NCI-H510A (cell line): ENCODE data around the gene COPE.

ENCODE experiments used
- DNase-seq: peaks from one replicate; lab custom pipeline; 2025; lab: John Stamatoyannopoulos, UW

Gene COPE

DNA sequence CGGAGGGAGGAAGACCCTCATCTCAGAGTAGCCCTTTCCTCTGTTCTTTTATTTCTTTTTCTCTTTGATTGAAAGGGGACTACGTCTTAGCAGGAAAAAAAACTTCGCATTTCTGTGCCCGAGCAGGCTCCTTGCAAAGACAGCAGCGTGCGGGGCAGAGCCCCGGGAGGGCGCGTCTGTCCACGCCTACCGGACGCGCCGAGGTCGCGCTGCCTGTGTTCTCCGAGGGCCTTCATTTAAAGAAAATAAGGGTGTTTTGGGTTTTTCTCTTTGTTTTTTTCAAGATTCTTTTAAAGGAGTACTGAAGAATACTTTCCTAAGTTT, 52.4 kb downstream of the COPE start:
- no peak for DNase-seq

DNA sequence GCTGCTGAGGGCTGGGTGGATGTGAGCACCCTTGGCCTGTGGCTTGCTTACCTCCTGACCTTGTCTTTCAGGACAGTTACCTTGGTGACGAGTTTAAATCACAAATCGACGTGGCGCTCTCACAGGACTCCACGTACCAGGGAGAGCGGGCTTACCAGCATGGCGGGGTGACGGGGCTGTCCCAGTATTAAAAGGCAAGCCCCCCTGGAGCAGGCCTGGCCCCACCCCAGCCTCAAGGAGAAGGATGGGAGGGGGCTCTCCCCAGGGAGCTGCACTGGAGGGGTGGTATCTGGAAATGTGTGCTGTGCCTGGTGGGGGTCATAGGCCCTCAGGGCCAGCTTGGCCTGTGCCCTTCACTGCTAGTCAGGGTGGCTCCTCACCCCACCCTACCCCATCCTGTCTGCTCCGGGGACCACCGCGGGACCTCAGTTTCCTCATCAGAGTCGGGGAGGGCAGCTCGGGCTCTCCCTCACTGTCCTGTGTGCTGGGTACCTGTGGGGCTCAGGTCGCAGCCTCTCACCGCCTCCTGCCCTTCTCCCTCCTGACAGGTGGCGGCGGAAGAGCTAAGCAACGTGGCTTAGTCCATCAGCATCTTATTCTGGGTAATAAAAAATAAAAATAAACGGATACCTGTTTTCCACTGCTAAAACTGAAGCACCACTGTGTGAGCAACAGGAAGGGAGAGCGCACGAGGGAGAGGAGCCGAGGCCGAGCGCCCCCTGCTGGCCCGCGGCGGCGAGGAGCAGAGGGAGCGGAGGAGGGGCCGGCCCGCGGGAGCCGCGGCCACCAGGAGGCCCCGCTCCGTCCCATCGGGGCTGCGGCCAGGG, 53.0 kb downstream of the COPE start:
- no peak for DNase-seq

DNA sequence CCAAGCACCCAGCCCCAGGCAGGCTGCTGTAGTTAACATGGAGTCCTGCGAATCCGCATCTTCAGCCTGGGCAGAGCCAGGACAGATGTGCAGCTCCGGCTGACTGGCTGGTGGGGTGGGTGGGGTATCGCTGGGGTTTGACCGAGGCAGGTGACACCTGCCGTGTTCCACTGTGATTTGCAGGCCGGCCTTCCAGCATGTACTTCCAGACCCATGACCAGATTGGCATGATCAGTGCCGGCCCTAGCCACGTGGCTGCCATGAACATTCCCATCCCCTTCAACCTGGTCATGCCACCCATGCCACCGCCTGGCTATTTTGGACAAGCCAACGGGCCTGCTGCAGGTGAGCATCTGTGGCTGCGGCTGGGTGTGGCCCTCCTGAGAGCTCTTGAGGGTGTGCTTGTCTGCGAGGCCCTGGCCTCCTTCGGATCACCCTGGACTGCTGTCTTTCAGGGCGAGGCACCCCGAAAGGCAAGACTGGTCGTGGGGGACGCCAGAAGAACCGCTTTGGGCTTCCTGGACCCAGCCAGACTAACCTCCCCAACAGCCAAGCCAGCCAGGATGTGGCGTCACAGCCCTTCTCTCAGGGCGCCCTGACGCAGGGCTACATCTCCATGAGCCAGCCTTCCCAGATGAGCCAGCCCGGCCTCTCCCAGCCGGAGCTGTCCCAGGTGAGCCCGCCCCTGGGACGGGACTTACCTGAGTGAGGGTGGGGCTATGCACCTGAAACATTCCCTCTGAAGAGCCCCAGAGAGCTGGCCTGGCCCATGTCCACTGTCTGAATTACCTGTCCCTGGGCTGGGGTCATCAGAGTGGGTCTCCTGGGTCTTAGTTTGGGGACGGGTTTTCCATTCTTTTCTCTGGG, 53.8 kb downstream of the COPE start:
- no peak for DNase-seq

DNA sequence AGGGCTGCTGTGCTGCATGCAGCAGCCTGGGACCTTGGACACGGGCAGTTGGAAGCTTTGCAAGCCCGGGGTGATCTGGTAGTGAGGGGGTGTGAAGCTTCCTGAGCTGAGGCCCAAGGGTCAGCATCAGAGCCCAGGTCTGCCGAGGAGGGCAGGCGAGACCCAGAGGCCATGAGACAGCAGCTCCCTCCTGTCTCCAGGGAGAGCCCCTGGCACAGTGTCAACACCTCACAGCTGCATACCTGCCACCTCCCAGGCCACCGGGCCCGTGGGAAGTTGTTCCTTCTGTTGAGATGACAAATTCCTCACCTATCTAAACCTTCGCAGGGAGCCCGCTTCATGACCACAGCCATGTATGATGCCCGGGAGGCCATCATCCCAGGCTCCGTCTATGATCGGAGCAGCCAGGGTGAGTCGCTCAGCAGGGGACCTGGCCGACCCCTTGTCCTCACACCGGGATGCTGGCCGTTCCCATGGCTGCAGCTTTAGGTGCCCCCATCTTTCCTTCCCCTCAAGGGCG, 55.3 kb downstream of the COPE start:
- DNase-seq = no peak

DNA sequence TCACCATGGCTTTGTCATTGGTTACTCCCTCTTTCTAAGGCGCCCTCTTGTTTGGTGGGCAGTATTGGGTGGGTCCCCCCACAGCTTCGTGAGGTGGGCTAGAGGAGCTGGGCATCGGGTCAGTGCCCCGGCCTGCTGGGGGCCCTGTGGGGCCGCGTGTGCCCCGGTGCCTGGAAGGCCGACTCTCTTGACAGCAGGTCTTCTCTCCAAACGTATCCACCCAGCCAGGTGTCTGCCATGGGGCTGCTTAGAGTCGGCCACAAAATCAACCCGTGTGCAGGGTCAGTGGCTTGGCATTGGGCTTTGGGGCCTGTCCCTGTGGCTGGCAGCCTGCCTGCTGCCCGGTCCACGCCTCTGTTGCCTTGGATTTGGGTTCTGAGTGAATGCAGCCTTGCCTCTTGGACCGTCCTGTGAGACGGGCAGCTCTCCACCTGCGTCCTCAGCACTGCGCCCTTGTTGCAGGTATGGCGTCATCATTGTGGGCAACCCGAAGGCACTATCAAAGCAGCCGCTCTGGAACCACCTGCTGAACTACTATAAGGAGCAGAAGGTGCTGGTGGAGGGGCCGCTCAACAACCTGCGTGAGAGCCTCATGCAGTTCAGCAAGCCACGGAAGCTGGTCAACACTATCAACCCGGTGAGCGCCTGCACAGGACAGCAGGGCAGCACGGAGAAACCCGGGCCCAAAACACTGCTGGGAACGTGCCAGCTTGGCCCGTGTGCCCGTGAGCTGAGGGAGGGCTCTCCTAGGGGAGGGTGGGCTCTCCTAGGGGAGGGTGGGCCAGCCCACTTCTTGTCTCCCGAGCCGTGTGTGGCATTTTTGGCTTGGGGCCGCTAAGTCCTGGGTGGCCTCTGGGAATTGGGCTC, 56.0 kb downstream of the COPE start:
- DNase-seq = no peak

DNA sequence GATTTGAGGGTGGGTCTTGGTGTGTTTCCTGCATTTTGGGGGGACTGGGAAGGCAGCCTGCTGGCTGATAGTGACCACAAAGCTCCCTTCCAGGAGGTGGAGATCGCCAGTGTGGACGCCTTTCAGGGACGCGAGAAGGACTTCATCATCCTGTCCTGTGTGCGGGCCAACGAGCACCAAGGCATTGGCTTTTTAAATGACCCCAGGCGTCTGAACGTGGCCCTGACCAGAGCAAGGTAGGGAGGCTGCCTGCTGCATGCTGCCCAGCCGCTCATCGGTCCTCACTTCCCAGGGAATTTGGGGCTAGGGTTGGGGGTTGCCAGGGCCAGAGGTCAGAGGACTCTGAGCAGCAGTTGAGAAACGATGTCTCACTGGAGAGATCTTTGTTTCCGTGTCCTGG, 57.3 kb downstream of the COPE start:
- no peak for DNase-seq

DNA sequence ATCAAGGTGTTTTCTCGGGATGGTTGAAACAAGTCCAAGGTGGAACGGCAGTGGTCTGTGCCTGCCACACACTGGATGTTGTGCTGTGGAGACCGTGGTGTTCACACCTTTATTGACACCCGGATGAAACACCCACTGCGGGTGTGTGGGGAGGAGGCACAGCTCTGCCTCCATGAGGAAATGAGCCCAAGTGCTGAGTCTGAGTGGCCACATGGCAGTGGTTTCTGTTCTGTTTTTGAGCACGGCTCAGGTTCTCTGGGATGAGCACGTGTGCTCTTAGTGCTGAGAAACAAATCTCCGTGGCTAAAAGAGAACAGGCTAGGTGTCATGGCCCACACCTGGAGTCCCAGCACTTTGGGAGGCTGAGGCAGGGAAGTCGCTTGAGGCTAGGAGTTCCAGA, 58.0 kb downstream of the COPE start:
- no peak for DNase-seq

DNA sequence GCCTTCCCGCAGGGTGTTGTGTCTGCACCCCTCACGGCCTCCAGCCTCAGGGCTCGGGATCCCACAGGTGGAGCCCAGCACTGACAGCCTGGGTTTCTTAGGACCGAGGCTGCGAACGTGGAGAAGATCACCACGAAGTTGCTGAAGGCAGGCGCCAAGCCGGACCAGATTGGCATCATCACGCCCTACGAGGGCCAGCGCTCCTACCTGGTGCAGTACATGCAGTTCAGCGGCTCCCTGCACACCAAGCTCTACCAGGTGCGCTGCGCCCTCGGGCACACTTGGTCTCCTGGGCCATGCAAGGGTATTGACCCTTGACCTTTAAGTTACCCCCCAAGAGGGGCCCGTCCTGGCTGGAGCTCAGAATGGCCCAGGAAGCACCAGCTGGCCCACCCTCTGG, 58.5 kb downstream of the COPE start:
- no peak for DNase-seq

DNA sequence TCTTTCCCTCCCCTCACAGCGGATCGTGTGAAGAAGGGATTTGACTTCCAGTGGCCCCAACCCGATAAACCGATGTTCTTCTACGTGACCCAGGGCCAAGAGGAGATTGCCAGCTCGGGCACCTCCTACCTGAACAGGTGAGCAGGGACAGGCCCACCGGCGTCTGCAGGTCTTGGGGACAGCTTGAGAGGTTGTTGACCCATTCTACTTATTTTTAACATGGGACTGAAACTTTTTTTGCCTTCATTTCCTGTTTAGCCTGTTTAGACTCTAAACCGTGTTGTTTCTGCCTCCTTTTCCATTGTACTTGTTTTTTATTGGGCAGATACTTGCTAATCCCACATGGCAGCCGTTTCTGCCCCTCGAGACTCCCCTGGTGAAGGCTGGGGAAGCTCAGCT, 58.9 kb downstream of the COPE start:
- no peak for DNase-seq

DNA sequence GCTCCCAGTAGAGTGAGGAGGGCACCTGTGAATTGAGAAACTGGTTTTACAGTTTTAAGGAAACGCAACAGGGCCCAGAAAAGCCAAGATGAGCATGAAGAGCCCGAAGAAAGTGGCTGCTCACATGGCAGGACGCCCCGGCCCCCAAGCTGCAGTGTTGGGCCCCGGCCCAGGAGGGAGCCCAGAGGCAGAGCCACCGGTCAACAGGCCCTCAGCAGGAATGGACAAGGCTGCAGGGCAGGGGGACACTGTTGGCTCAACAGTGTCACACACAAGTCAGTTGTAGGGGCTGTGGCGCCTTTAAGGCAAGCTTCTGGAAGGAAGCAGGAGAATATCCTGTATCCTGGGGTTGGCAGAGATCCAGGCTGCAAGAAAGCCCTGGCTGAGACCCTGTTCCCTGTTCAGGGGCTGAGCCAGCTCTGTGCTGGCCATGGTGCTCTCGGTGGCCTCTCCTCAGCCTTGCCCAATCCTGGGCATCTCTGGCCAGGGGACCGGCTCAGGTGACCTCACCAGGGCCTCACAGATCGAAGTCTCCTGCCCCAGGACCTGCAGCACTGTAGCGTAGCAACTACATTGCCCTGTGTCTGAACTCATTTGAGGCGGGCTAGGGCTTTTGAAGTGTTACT, 59.4 kb downstream of the COPE start:
- DNase-seq = no peak

DNA sequence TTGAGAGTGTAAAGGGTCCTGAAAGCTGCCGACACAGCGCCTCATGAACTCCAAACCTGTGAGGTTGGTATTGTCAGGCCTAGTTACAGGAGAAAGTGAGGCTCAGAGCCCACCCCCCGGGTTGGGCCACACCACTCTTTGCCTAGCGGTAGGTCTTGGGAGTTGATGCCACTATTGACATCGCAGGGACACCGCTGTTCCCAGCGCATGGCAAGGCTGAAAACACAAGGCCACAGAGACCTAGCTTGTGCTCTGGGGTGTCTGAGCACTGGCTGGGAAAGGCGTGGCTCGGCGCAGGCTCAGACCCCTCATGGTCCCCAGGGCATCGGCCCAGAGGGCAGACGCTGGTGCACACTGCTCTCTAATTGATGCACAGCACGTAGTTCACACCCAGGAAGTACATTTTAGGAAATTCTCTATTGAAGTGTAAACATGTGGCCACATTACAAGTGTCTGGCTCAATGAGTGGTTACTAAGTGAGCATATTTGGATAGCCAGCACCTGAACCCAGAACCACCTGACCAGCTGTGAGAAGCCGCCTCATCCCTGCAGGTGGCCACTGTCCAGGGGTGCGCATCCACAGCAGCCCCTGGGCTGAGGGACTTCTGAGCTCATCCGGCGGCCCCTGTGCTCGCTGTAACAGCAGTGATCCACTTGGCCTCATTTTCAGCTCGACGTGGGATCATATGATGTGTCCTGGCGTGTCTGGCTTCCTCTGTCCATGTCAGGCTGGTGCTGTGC, 60.1 kb downstream of the COPE start:
- no peak for DNase-seq

DNA sequence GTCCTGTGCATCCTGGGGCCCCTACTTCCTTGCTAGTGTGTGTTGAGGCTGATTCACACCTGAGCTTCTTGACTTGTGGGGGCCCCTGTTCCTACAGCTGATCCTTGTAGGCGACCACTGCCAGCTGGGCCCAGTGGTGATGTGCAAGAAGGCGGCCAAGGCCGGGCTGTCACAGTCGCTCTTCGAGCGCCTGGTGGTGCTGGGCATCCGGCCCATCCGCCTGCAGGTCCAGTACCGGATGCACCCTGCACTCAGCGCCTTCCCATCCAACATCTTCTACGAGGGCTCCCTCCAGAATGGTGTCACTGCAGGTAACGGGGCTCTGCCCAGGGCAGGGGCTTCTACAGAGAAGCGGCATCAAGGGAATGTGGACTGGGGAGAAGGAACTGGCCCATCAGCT, 62.0 kb downstream of the COPE start:
- no peak for DNase-seq

DNA sequence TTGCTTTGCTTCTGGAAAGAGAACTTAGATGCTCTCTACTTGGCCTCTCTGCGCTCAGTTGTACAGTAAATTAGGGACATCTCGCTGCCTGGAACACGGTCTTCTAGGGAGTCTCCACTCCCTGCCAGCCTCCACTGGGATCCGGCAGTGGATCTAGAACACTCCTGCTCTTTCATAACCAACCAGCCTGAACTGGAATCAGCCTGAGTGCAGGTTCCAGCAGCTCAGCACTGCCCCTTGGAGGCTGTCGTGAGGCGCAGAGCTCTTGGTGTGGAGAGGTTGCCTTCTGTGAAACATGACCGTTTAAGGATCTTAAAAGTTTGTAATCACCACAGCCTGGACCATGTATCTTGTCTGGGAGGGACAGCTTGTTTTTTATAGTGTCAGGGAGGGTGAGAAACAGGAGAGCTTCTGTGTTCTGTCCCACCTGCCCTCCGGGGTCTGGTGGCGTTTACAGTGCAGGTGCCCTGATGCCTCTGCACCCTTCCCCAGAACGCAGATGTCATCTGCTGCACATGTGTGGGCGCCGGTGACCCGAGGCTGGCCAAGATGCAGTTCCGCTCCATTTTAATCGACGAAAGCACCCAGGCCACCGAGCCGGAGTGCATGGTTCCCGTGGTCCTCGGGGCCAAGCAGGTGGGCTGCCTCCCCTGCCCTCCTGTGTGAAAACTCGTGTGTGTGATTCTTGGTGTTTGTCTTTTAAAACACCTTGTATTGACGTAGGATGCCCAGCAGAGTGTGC, 62.6 kb downstream of the COPE start:
- no peak for DNase-seq

DNA sequence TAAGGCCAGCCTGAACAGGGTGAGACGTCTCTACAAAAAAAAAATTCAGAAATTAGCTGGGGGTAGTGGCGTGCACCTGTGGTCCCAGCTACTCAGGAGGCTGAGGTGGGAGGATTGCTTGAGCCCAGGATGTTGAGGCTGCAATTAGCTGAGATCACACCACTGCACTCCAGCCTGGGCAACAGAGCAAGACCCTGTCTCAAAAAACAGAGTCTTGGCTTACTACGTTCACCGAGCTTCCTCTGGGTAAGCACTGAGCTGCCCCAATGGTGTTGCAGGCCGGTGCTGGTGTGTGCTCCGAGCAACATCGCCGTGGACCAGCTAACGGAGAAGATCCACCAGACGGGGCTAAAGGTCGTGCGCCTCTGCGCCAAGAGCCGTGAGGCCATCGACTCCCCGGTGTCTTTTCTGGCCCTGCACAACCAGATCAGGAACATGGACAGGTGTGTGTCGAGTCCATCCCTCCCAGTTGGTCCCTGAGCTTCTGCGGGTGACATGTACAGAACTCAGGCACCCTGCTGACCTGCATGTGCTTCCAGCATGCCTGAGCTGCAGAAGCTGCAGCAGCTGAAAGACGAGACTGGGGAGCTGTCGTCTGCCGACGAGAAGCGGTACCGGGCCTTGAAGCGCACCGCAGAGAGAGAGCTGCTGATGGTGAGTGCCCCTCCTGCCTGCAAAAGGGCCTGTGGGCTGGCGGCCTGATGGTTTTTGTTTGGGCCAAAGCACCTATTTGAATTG, 63.4 kb downstream of the COPE start:
- DNase-seq = no peak

DNA sequence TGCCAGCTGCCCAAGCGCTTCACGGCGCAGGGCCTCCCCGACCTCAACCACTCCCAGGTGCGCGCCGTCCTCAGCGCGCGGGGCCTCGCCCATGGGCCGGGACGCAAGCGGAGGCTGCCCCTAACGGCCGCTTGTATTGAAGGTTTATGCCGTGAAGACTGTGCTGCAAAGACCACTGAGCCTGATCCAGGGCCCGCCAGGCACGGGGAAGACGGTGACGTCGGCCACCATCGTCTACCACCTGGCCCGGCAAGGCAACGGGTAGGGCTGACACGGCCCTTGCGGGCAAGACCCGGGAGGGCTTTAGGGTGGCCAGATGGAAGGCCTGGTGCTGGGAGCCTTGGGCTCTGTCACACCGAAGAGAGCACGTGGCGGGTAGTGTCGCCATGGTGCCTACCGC, 64.2 kb downstream of the COPE start:
- DNase-seq = no peak

DNA sequence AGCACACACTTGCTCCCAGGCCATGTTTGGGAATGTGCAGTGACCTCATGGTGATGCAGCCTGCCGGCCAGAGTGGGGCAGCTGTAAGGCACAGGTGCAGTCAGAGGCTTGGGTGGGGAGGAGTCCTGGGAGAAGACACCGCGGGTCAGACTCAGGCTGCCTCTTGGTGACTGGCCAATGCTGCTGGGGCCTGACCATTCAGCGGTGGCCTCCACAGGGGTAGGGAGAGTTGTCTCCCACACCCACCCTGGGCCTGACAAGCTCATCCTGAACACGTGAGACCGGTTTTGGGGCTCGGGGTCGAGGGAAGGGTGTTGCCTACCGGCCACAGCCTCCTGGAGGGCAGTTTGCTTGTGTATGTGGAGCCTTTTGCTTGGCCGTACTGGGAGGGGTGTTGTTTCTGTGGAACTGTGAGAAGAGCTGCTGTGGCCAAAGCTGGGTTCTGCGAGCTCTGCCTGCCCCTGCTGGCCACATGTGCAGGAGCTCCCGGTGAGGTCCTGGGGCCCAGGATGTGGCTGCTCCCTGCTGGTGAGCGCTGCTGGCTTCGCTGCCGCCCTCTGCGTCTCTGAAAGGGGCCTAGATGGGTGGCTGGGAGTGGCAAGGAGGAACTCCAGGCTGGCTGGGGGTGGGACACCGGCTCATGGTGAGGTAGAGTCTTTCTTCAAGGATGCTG, 65.3 kb downstream of the COPE start:
- no peak for DNase-seq

DNA sequence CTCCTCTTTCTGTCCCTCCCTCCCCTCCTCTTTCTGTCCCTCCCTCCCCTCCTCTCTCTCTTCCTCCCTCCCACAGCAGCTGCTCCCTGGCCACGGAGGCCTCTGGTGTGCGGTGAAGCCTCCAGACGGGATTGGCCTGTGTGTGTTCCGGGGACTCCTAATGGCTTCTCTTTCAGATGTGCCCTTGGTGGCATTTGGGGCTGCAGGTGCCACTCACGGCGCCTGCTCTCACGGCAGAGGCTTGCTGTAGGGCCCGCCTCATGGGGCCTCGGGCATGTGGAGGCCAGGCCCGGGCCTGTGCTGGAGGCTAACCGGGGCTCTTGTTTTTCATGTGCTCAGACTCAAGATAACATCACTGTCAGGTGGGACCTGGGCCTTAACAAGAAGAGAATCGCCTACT, 66.5 kb downstream of the COPE start:
- DNase-seq = no peak

DNA sequence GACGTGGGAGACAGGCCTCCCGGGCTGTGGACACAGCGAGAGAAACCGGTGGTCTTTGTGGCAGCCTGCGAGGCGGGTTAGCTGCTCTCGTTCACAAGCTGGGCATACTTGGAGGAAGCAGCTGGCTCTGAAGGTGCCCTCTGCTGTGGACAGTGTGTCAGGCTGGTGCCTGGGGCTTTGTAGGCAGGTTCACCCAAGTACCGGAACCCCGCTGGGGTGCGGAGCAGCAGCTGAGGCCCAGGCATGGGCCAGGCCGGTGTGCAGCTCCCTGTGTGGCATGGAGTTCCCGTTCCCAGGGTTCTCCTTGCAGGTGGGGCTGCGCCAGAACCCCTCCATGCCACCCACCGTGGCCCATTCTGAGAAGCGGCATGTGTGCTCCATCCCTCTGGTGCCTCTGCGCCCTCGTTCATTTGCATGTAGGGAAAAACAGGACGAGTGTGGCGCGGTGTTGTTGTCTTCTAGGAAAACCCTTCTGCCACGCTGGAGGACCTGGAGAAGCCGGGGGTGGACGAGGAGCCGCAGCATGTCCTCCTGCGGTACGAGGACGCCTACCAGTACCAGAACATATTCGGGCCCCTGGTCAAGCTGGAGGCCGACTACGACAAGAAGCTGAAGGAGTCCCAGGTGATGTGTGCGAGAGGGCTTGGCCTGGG, 67.4 kb downstream of the COPE start:
- DNase-seq = no peak
